ENCODE results near the gene ARL4D.
A peak's percentile ranks its signal among the peaks of the same experiment; 100 is the strongest.

ARL4D gene

DNA sequence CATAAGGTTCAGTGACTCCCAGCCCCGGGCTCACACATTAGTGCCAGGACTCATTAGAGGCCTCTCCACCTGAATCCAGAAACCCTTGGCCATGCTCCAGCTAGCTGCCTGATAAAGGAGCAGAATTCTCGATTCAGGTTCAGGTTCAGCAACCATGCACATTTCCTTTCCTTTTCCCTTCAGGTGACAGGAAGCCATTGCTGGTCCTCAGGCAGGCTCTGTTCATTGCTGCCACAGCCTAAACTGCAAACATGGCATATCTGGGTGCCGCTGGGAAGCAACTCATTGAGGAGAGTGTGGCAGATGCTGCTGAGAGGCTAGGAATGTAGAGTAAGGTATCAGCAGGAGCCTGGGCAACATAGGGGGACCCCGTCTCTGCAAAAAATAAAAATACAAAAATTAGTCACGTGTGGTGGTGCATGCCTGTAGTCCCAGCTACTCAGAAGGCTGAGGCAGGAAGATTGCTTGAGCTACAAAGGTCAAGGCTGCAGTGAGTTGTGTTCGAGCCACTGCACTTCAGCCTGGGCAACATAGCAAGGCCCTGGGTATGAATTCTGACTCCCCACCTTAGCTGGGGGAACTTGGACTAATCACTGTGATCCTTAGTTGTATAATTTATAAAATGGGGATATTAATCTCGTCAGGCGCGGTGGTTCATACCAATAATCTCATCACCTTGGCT is 28.7 kb downstream of the ARL4D start:
- no peak for DNase-seq (ENCODE audit: low read depth, low spot score)

GRCh38 chr17:43428524-43428923 is 29.7 kb downstream of the ARL4D start:
- no peak for DNase-seq (ENCODE audit: low read depth, low spot score)

DNA sequence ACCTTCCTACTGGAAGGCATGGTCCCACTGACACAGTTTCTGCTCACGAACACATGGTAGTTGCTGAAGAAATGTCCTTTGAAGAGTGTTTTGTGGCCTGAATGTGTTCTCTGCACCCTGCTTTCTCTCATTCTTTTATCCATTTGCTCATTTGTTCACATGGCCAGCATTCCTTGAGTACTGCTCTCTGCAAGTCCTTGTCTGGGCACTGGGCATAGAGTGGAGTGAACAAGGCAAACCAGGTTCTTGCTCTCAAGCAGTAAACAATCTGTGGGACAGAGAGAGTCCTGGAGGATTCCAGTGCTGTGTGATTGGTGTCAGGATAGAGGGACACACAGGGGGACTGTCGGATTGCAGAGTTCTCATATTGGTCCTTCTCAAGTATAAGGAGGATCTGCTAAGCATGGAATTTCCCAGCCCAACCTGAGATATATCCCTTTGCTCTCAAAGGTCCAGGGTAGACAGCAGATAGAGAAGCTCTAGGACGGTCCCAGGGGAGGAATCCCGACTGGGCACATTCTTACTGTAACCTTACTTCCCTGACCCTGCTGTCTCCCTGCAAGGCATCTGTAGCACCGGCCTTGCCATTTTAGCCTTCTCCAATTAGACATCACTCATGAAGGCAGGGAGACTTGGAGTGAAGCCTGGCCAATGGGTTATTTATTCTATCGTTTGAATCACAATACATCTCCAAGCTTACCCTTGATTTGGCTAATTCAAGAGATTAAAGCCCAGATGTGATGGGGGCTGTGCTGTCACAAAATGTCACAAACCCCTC is 32.3 kb downstream of the ARL4D start:
- no peak for DNase-seq (ENCODE audit: low read depth, low spot score)

- peak; percentile 65 for DNase-seq (ENCODE audit: low read depth, low spot score)
Measured at GRCh38 chr17:43431714-43432523, 33.1 kb downstream of the ARL4D start.

DNA sequence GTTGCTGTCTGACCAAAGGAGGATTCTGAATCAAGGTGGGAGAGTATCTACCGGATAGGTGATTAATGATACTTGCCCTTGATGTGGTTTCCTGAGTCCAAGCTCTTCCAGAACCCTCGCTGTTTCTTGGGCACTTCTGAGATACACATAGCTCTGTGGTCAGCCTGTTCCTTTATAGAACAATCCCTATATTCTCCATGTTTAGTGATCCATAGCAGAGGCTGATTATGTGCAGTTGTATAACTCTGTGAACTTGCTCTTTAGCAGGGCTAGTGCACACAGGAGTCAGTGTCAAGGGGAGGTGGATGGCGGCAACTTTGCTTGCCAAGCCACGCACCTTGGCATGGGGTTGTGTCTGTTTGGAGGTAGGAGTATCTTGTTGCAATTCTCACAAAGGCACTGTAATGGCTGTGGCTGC is 36.1 kb downstream of the ARL4D start:
- DNase-seq (ENCODE audit: low read depth, low spot score), result peak; percentile 86

GRCh38 chr17:43437756-43438155 is 39.0 kb downstream of the ARL4D start:
- DNase-seq (ENCODE audit: low read depth, low spot score), result no peak

- DNase-seq (ENCODE audit: low read depth, low spot score), result no peak
Measured at GRCh38 chr17:43438626-43439025, 39.8 kb downstream of the ARL4D start.

GRCh38 chr17:43439041-43439440 is 40.2 kb downstream of the ARL4D start:
- no peak for DNase-seq (ENCODE audit: low read depth, low spot score)

- DNase-seq (ENCODE audit: low read depth, low spot score), result no peak
Measured at GRCh38 chr17:43442711-43443110, 43.9 kb downstream of the ARL4D start.

DNA sequence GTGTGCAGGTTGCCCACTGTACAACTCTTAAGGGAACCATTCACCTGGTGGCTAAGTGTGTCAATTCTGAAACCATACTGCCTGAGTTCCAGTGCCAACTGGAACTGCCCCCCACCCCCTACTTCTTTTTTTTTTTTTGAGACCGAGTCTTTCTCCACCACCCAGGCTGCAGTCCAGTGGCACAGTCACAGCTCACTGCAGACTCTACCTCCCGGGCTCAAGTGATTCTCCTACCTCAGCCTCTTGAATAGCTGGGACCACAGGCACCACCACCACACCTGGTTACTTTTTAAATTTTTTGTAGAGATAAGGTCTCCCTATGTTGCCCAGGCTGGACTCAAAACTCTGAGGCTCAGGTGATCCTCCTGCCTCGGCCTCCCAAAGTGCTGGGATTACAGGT is 44.6 kb downstream of the ARL4D start:
- no peak for DNase-seq (ENCODE audit: low read depth, low spot score)

DNA sequence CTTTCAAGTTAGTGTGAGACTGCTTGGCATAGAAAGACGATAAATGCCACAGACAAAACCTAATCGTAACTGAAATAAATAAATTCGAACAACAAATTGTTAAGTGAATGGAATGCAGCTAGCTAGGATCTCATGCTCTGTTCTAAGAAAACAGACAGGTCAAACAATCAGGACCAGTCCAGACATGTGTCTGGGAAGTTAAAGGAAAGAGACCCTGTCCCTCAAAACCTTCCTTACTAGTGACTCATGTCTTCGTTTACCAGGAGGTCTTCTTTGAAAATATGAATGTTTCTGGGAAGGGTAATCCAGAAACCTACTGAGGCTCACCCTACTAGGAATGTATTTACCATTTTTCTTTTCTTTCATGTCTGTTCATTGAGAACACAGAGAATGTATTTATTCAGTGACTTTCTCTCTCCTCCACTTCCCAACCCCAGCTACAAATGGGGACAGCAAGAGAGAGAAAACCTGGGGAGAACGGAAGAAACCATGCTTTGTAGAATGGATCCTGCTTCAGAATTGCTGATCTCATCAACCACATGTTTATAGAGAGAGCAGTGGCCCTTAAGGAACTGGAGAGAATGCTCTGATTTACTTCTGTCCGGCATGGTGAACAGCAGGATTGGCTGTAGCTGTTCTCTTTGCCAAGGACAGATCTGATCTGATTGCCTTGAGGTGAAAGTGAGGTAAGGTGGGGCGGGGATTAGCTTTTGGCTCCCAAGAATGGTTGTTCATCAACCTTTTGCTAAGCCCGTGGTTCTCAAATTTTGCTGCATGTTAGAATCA is 45.6 kb downstream of the ARL4D start:
- peak; percentile 69 for DNase-seq (ENCODE audit: low read depth, low spot score)

DNA sequence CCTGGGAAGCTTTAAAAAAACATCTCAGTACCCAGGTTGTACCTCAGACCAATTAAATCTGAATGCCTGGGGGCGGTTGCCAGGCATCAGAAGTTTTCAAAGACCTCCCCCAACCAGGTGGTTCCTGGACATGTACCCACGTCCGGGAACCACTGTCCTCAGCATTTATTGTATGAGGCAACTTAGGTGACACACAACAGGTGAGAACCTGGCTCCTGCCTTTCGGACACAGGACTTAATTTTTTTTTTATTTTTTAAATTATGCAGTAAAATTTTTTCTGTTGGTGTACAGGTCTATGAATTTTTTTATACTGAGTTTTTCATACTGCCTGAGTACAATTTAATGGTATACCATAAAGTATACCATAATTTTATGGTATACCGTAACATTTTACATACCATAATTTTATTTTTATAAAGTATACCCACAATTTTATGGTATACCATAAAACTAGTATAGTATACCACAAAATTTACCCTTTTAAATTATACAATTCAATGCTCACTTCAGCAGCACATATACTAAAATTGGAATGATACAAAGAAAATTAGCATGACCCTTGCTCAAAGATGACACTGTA is 46.3 kb downstream of the ARL4D start:
- DNase-seq (ENCODE audit: low read depth, low spot score), result no peak

GRCh38 chr17:43446773-43447172 is 48.0 kb downstream of the ARL4D start:
- DNase-seq (ENCODE audit: low read depth, low spot score), result no peak

DNA sequence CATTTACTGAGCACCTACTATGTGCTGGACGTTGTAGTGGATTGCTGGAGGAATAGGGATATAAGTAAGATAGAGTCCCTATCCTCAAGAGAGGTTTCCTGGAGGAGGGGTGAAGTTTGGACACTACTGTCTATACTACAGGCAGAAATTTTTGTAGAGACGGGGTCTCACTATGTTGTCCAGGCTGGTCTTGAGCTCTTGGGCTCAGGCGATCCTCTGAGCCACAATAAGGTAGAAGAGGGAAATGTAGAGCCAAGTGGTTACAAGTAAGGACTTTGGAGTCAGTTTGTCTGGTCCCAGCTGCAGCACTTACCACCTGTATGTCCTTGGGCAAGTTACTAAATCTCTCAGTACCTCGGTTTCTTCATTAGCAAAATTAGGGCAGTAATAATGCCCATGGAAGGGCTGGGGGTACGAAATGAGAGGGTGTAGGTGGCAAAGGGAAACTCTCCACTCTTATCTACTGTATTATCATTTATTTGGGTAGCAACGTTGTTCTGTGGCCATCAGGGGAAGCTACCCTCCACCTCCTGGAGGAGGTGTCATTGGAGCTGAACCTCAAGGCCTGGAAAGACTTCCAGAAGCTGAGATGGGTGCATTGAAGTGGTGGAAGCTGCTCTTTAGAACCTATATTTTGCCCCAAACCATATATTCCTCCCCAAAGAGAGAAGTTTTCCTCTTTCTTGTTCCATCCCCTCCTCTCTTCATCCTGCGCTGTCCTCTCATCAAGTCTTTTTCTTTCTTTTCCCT is 50.1 kb downstream of the ARL4D start:
- no peak for DNase-seq (ENCODE audit: low read depth, low spot score)

- DNase-seq (ENCODE audit: low read depth, low spot score), result no peak
Measured at GRCh38 chr17:43449470-43450248, 50.9 kb downstream of the ARL4D start.

Measured in astrocyte of the hippocampus (primary cell).